OCI-LY7 (cell line): ENCODE results near the gene EXOC4. TPM values are rescaled to one million over a fixed set of nuclear protein-coding genes. Genes with fewer than 3 reads are reported as not detected.
A peak's percentile ranks its signal among the peaks of the same experiment; 100 is the strongest.
"Not testable (repeated sequence)": the region's sequence is repeated elsewhere in the genome, so short reads cannot be mapped to it uniquely, and the experiment has no call there.

Experiments used
- BruUV-seq: library from RNA; stranded (reverse); fragments of 400-500 nt; replicated peaks from 2 replicates; lab custom pipeline; 2021; lab: Mats Ljungman, UMichigan
- CTCF ChIA-PET: fragments of 300-600 bp; sonication (Branson Sonifier 250); formaldehyde crosslinking; loops from one replicate; lab custom pipeline; 2022; ENCODE audit warnings: antibody characterized with exemption; ENCODE audit not compliant: unreplicated experiment; lab: Charles Lee
- POLR2A ChIA-PET: fragments of 300-600 bp; sonication (Branson Sonifier 250); formaldehyde crosslinking; loops from one replicate; lab custom pipeline; 2022; ENCODE audit warnings: antibody characterized with exemption; lab: Charles Lee
- DNase-seq: peaks from one replicate; pipeline ENCODE4 v3.0.0-alpha.2; 2015; ENCODE audit warnings: low spot score
- H2AFZ ChIP-seq: fragments of 200-600 bp; sonication (generic), shearing (Covaris generic); 2 replicates; pipeline ENCODE4 v1.6.1; 2014; ENCODE audit warnings: mild to moderate bottlenecking, antibody characterized with exemption, low read length, moderate library complexity
- H3K27ac ChIP-seq: fragments of 200-600 bp; sonication (generic); 2 replicates; pipeline ENCODE4 v1.5.1; 2014; ENCODE audit warnings: mixed run types, low read depth, mild to moderate bottlenecking, moderate library complexity, low read length, inconsistent platforms; ENCODE audit not compliant: poor library complexity, severe bottlenecking
- H3K36me3 ChIP-seq: fragments of 200-600 bp; sonication (generic); 2 replicates; pipeline ENCODE4 v1.6.1; 2014; ENCODE audit warnings: mild to moderate bottlenecking, antibody characterized with exemption, low read length, moderate library complexity, mixed read lengths; ENCODE audit not compliant: insufficient read depth
- H3K4me1 ChIP-seq: fragments of 200-600 bp; sonication (generic); 2 replicates; pipeline ENCODE4 v1.5.1; 2014; ENCODE audit warnings: mild to moderate bottlenecking, low read length; ENCODE audit not compliant: insufficient read depth, poor library complexity, severe bottlenecking
- H3K4me2 ChIP-seq: fragments of 200-600 bp; sonication (generic); 2 replicates; pipeline ENCODE4 v1.6.1; 2014; ENCODE audit warnings: mild to moderate bottlenecking, low read length
- H3K4me3 ChIP-seq: fragments of 200-600 bp; sonication (generic); 2 replicates; pipeline ENCODE4 v1.5.1; 2014; ENCODE audit warnings: mild to moderate bottlenecking, low read depth, low read length; ENCODE audit not compliant: poor library complexity, severe bottlenecking
- H3K79me2 ChIP-seq: fragments of 200-600 bp; sonication (generic); 2 replicates; pipeline ENCODE4 v1.6.1; 2016; ENCODE audit warnings: low read depth, mild to moderate bottlenecking, low read length, moderate library complexity, mixed read lengths; ENCODE audit not compliant: insufficient read depth
- H3K9me2 ChIP-seq: fragments of 200-600 bp; sonication (generic); 2 replicates; pipeline ENCODE4 v1.6.1; 2016; ENCODE audit warnings: mild to moderate bottlenecking, low read length, mixed read lengths; ENCODE audit not compliant: insufficient read depth
- H3K9me3 ChIP-seq: fragments of 200-600 bp; sonication (generic); 2 replicates; pipeline ENCODE4 v1.6.1; 2014; ENCODE audit warnings: mild to moderate bottlenecking, mixed run types, low read length, mixed read lengths
- H4K20me1 ChIP-seq: fragments of 200-600 bp; sonication (generic); 2 replicates; pipeline ENCODE4 v1.6.1; 2014; ENCODE audit warnings: mild to moderate bottlenecking, antibody characterized with exemption, low read length, moderate library complexity, mixed read lengths; ENCODE audit not compliant: insufficient read depth
- CTCF ChIP-seq: fragments of 200-600 bp; sonication (generic); conservative IDR thresholded peaks from 2 replicates; pipeline ENCODE4 v1.5.1; 2014; ENCODE audit warnings: mild to moderate bottlenecking, antibody characterized with exemption, low read length, moderate library complexity, mixed read lengths
- EZH2phosphoT487 ChIP-seq: fragments of 200-600 bp; sonication (generic); IDR thresholded peaks from 2 replicates; pipeline ENCODE4 v1.6.1; 2018; ENCODE audit warnings: low read depth, borderline replicate concordance, mild to moderate bottlenecking, mixed run types, antibody characterized with exemption, low read length, moderate library complexity, mixed read lengths
- intact Hi-C: fragments of 100-400 bp; cut with micrococcal nuclease; formaldehyde crosslinking; loops from one replicate; pipeline ENCODE4 v1.10.0; 2022; ENCODE audit not compliant: unreplicated experiment
- total RNA-seq, 2 experiments: library from RNA; depleted of rRNA in 1 of 2; stranded (reverse); fragments of >200 nt in 1 of 2; shearing (Covaris generic) in 1 of 2; gene quantifications; 2 replicates each; pipeline ENCODE4 v1.2.3, GENCODE V29; 2014 to 2022

EXOC4 gene
- total RNA-seq, 2 experiments from 2014 or later = 75.1 to 93.2 TPM

- TF ChIP-seq EZH2phosphoT487 = no peak
- peak; percentile 71 for TF ChIP-seq CTCF
- no peaks in the 10 kb centered on the region for H3K9me2 ChIP-seq
- H3K4me1 ChIP-seq = no peaks in the 10 kb centered on the region
- no peak overlapping the region for H3K4me2 ChIP-seq
- intact Hi-C loops = loop anchor here (10.0 kb wide), 1 partner anchor 483 kb away; no protein-coding TSS in a partner anchor
- H3K27ac ChIP-seq = no peak overlapping the region
- CTCF ChIA-PET = no interaction called here
- peak; percentile 29 for DNase-seq
- no peaks in the 10 kb centered on the region for H3K36me3 ChIP-seq
- POLR2A ChIA-PET = interaction anchor here (0.7 kb wide), 1 partner anchor 11 kb away, joined by 5 read pairs; no protein-coding TSS in a partner anchor
- H3K9me3 ChIP-seq = no peaks in the 10 kb centered on the region
- BruUV-seq = no TSS peak
- no peaks in the 10 kb centered on the region for H3K79me2 ChIP-seq
- no peak overlapping the region for H3K4me3 ChIP-seq
- H4K20me1 ChIP-seq = no peaks in the 10 kb centered on the region
- H2AFZ ChIP-seq = no peak overlapping the region
These were observed 45.2 kb upstream of the EXOC4 start for GRCh38 chr7:133207687-133208086.

DNA sequence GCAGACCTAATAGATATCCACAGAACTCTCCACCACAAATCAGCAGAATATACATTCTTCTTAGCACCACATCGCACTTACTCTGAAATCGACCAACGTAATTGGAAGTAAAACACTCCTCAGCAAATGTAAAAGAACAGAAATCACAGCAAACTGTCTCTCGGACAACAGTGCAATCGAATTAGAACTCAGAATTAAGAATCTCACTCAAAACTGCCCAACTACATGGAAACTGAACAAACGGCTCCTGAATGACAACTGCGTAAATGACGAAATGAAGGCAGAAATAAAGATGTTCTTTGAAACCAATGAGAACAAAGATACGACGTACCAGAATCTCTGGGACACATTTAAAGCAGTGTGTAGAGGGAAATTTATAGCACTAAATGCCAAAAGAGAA, 42.1 kb upstream of the EXOC4 start:
- intact Hi-C loops, H3K4me3 ChIP-seq, H3K4me1 ChIP-seq, H4K20me1 ChIP-seq, CTCF ChIA-PET, H3K79me2 ChIP-seq, H3K27ac ChIP-seq, H3K9me3 ChIP-seq, H2AFZ ChIP-seq, H3K4me2 ChIP-seq, BruUV-seq, H3K36me3 ChIP-seq, H3K9me2 ChIP-seq, POLR2A ChIA-PET, DNase-seq: not testable (repeated sequence)

DNA sequence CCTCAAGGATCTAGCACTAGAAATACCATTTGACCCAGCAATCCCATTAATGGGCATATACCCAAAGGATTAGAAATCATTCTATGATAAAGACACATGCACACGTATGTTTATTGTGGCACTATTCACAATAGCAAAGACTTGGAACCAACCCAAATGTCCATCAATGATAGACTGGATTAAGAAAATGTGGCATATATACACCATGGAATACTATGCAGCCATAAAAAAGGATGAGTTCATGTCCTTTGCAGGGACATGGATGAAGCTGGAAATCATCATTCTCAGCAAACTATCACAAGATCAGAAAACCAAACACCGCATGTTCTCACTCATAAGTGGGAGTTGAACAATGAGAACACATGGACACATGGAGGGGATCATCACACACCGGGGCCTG, 39.1 kb upstream of the EXOC4 start:
- intact Hi-C loops, H3K36me3 ChIP-seq, H3K4me2 ChIP-seq, BruUV-seq, H3K4me1 ChIP-seq, H3K4me3 ChIP-seq, H3K27ac ChIP-seq, POLR2A ChIA-PET, H3K79me2 ChIP-seq, DNase-seq, CTCF ChIA-PET, H4K20me1 ChIP-seq, H3K9me3 ChIP-seq, H2AFZ ChIP-seq, H3K9me2 ChIP-seq: not testable (repeated sequence)

DNA sequence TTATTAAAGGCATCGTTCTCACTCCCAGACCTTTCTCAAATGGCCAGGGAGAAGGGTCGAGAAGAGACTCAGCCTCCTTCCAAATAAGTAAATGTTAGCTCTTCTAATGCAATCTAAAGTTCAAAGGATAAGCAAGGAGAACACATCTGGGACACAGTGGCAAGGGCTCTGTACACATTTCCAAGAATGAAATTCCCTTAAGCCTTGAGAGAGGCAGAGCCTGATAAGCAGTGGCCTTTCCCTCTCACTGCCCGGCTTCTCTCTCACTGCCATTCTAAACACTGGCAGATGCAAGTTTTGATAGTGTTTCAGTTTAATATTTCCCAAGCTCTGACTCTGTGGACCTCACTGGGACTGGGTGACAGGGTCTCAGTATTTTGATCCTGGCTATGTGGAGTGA, 35.1 kb upstream of the EXOC4 start:
- TF ChIP-seq CTCF (no peak), EZH2phosphoT487 (no peak)
- intact Hi-C loops = no loop called here
- no peak for DNase-seq

More for the DNA sequence above, 35.1 kb upstream of the EXOC4 start:
- Histone ChIP-seq H3K9me3 (no peaks in the 10 kb centered on the region), H3K4me2 (no peak overlapping the region), H4K20me1 (no peaks in the 10 kb centered on the region), H3K4me3 (no peak overlapping the region), H3K36me3 (no peaks in the 10 kb centered on the region), H3K79me2 (no peaks in the 10 kb centered on the region), H3K4me1 (no peaks in the 10 kb centered on the region), H3K9me2 (no peaks in the 10 kb centered on the region), H2AFZ (no peak overlapping the region), H3K27ac (no peak overlapping the region)
- BruUV-seq = no TSS peak
- ChIA-PET CTCF (no interaction called here), POLR2A (no interaction called here)
